SU-DHL-6 (cell line): ENCODE measurements around the gene GLIS2.

Experiments used
- H2AFZ ChIP-seq: fragments of 200-600 bp; sonication (generic); 2 replicates; pipeline ENCODE4 v1.6.1; 2014; ENCODE audit warnings: low read depth, mild to moderate bottlenecking, moderate library complexity, mixed read lengths, antibody characterized with exemption, low read length; ENCODE audit not compliant: severe bottlenecking
- H3F3A ChIP-seq: fragments of 200-600 bp; shearing (Covaris generic); 2 replicates; pipeline ENCODE4 v1.6.0; 2016; ENCODE audit warnings: antibody characterized with exemption, mild to moderate bottlenecking; ENCODE audit not compliant: insufficient read depth
- H3K27ac ChIP-seq: fragments of 200-600 bp; sonication (generic); 2 replicates; pipeline ENCODE4 v1.5.1; 2016; ENCODE audit warnings: low read depth, mild to moderate bottlenecking, low read length, moderate library complexity, mixed read lengths
- H3K27me3 ChIP-seq: fragments of 200-600 bp; sonication (generic), shearing (Covaris generic); 2 replicates; pipeline ENCODE4 v1.6.0; 2014; ENCODE audit warnings: mild to moderate bottlenecking, low read length
- H3K36me3 ChIP-seq: fragments of 200-600 bp; sonication (generic); 2 replicates; pipeline ENCODE4 v1.6.1; 2014; ENCODE audit warnings: mild to moderate bottlenecking, low read length, mixed read lengths
- H3K4me2 ChIP-seq: fragments of 300-600, 200-600 bp; shearing (Covaris generic), sonication (generic); 2 replicates; pipeline ENCODE4 v1.6.0; 2014; ENCODE audit warnings: low read length, low read depth, mild to moderate bottlenecking; ENCODE audit not compliant: poor library complexity, severe bottlenecking
- H3K4me3 ChIP-seq: fragments of 200-600 bp; sonication (generic); 2 replicates; pipeline ENCODE4 v1.5.1; 2014; ENCODE audit warnings: antibody characterized with exemption, low read length, mild to moderate bottlenecking, mixed read lengths; ENCODE audit not compliant: insufficient read depth, poor library complexity, severe bottlenecking
- H3K79me2 ChIP-seq: fragments of 200-600 bp; sonication (generic); 2 replicates; pipeline ENCODE4 v1.6.1; 2014; ENCODE audit warnings: mild to moderate bottlenecking, low read length, moderate library complexity; ENCODE audit not compliant: insufficient read depth
- H3K9ac ChIP-seq: fragments of 200-600 bp; sonication (generic); 2 replicates; pipeline ENCODE4 v1.7.0; 2014; ENCODE audit warnings: mild to moderate bottlenecking, low read length
- H3K9me2 ChIP-seq: fragments of 200-600 bp; sonication (generic); replicated peaks from 2 replicates; pipeline ENCODE4 v1.6.1; 2014; ENCODE audit warnings: low read length; ENCODE audit not compliant: insufficient read depth
- H3K9me3 ChIP-seq: fragments of 200-600 bp; sonication (generic); 2 replicates; pipeline ENCODE4 v1.6.1; 2014; ENCODE audit warnings: low read length, mixed read lengths; ENCODE audit not compliant: insufficient read depth
- H4K20me1 ChIP-seq: fragments of 200-600 bp; sonication (generic); 2 replicates; pipeline ENCODE4 v1.6.1; 2014; ENCODE audit warnings: low read depth, mild to moderate bottlenecking, antibody characterized with exemption, low read length, moderate library complexity, mixed read lengths
- CTCF ChIP-seq: fragments of 200-600 bp; sonication (generic); IDR thresholded peaks from one replicate; pipeline ENCODE4 v1.5.1; 2017; ENCODE audit warnings: antibody characterized with exemption, mild to moderate bottlenecking, low read length, moderate library complexity; ENCODE audit not compliant: insufficient read depth, poor library complexity, severe bottlenecking
- EZH2phosphoT487 ChIP-seq: fragments of 200-600 bp; sonication (generic), shearing (Covaris generic); conservative IDR thresholded peaks from 2 replicates; pipeline ENCODE4 v1.6.1; 2018; ENCODE audit warnings: mild to moderate bottlenecking, antibody characterized with exemption, low read length, moderate library complexity, mixed read lengths

Gene GLIS2

DNA sequence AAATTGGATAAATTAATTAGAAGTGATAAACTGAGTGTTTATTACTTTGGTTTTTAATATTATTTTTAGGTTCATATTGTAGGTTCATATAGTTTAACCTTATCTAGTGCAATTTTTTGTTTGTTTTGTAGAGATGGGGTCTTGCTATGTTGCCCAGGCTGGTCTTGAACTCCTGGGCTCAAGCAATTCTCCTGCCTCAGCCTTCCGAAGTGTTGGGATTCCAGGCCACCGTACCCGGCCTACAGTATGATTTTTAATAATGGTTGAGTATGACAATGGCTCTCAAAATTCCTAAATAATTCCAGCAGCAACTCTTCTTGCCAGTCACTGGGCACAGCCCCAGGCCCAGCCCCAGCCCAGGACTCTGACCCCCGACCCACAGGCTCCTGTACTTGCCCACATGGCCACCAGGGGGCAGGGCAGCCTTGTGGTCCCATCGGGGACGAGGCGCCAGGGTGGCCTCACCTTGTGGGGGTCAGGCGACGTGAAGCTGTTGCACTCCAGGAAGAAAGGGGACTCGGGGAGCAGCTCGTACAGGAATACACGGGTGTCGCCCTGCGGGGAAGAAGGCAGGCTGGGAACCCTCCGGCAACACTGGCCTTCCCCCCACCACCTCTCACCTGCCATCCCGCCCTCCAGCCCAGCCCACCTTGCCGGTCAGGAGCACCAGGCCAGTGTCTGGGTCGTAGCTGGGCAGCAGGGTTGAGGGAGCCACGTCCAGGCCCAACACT lies 43.1 kb downstream of the GLIS2 start:
- Histone ChIP-seq H2AFZ (no peak overlapping the region), H3F3A (peaks cover 11% of the 10 kb centered on the region; the same call in 1 of the 2 replicates), H3K27me3 (no peaks in the 10 kb centered on the region), H3K9me2 (no peaks in the 10 kb centered on the region), H3K27ac (no peak overlapping the region), H3K36me3 (peaks cover 3% of the 10 kb centered on the region; the same call in 1 of the 2 replicates), H3K4me2 (no peak overlapping the region), H3K9ac (no peak overlapping the region), H3K9me3 (no peaks in the 10 kb centered on the region), H3K79me2 (no peaks in the 10 kb centered on the region), H3K4me3 (no peak overlapping the region), H4K20me1 (no peaks in the 10 kb centered on the region)
- TF ChIP-seq CTCF = peak; percentile 89
- no peak for TF ChIP-seq EZH2phosphoT487

GRCh38 chr16:4359914-4360313 lies 44.0 kb downstream of the GLIS2 start:
- Histone ChIP-seq H3K9me2 (no peaks in the 10 kb centered on the region), H3K27me3 (no peaks in the 10 kb centered on the region), H3K9me3 (no peaks in the 10 kb centered on the region), H3F3A (peaks cover 13% of the 10 kb centered on the region; the same call in 1 of the 2 replicates), H3K4me2 (peak overlapping the region; percentile 19), H3K79me2 (no peaks in the 10 kb centered on the region), H2AFZ (no peak overlapping the region), H3K27ac (peak overlapping the region; percentile 36), H3K9ac (no peak overlapping the region), H3K36me3 (peaks cover 3% of the 10 kb centered on the region; the same call in 1 of the 2 replicates), H3K4me3 (no peak overlapping the region), H4K20me1 (no peaks in the 10 kb centered on the region)
- no peak for TF ChIP-seq CTCF
- no peak for TF ChIP-seq EZH2phosphoT487

- H3K36me3 ChIP-seq = peaks cover 3% of the 10 kb centered on the region; the same call in 1 of the 2 replicates
- H3F3A ChIP-seq = peaks cover 13% of the 10 kb centered on the region; the same call in 1 of the 2 replicates
- peak overlapping the region; percentile 36 for H3K27ac ChIP-seq
- no peak overlapping the region for H3K9ac ChIP-seq
- no peak overlapping the region for H3K4me3 ChIP-seq
- H3K79me2 ChIP-seq = no peaks in the 10 kb centered on the region
- no peaks in the 10 kb centered on the region for H3K9me3 ChIP-seq
- H3K9me2 ChIP-seq = no peaks in the 10 kb centered on the region
- H4K20me1 ChIP-seq = no peaks in the 10 kb centered on the region
- H2AFZ ChIP-seq = no peak overlapping the region
- no peak for TF ChIP-seq EZH2phosphoT487
- no peak for TF ChIP-seq CTCF
- H3K4me2 ChIP-seq = peak overlapping the region; percentile 19
- H3K27me3 ChIP-seq = no peaks in the 10 kb centered on the region
Measured at GRCh38 chr16:4360538-4361021, 44.7 kb downstream of the GLIS2 start.
